Measurements from ENCODE around the gene TCF23. TPM values are rescaled to one million over a fixed set of nuclear protein-coding genes. Genes with fewer than 3 reads are reported as not detected.

Gene TCF23
- total and polyA plus RNA-seq, 8 donors = 0.06 to 0.50 (median 0.08) TPM

- H3K36me3 ChIP-seq = peaks cover 0 to 35% of the 10 kb centered on the region in 2 donors
- H3K27ac ChIP-seq = peak within 1 kb of the TSS; percentile 82 to 90
- no peaks in the 10 kb centered on the region for H3K27me3 ChIP-seq
- peak within 1 kb of the TSS; percentile 98 to 100 for H3K4me3 ChIP-seq
- DNase-seq (peak; percentile 94 to 100 (median 98)), ATAC-seq (peak; percentile 97)
- peaks cover 9 to 16% of the 10 kb centered on the region in 2 donors for H3K4me1 ChIP-seq
- H3K9me3 ChIP-seq = no peaks in the 10 kb centered on the region
- intact Hi-C loops (cut with DNase I) = no loop called here
- TF ChIP-seq CTCF (IDR thresholded peaks at IDR 0.05) = no peak
These were observed 14.7 kb upstream of the TCF23 start, which contains the start of gene PREB for GRCh38 chr2:27133905-27134780. Gene PREB (minus strand): TSS chr2:27134636. CDS start chr2:27134421, 215 bp downstream.

- Histone ChIP-seq H3K27ac (peak overlapping the region; percentile 82 to 90), H3K4me3 (peak overlapping the region; percentile 98 to 100), H3K4me1 (peaks cover 9 to 16% of the 10 kb centered on the region in 2 donors), H3K36me3 (peaks cover 0 to 28% of the 10 kb centered on the region in 2 donors), H3K27me3 (no peaks in the 10 kb centered on the region), H3K9me3 (no peaks in the 10 kb centered on the region)
- no peak for TF ChIP-seq CTCF (IDR thresholded peaks at IDR 0.05)
- intact Hi-C loops (cut with DNase I) = no loop called here
- ATAC-seq = no peak
- no peak for DNase-seq
These were observed 13.9 kb upstream of the TCF23 start for GRCh38 chr2:27134781-27135477.

- no peak for DNase-seq
- intact Hi-C loops (cut with DNase I) = no loop called here
These were observed 13.3 kb upstream of the TCF23 start for GRCh38 chr2:27135478-27135955.

GRCh38 chr2:27136751-27137150 is 12.1 kb upstream of the TCF23 start:
- Histone ChIP-seq H3K36me3 (peaks cover 0 to 10% of the 10 kb centered on the region in 2 donors), H3K27ac (no peak overlapping the region), H3K4me3 (no peak overlapping the region), H3K9me3 (no peaks in the 10 kb centered on the region), H3K27me3 (peaks cover 0 to 5% of the 10 kb centered on the region in 2 donors), H3K4me1 (peaks cover 9 to 16% of the 10 kb centered on the region in 2 donors)
- TF ChIP-seq CTCF (IDR thresholded peaks at IDR 0.05) = no peak
- no peak for ATAC-seq
- DNase-seq = no peak
- intact Hi-C loops (cut with DNase I) = no loop called here

More at GRCh38 chr2:27135478-27135955, 13.3 kb upstream of the TCF23 start:
- TF ChIP-seq CTCF (IDR thresholded peaks at IDR 0.05) = no peak
- no peak overlapping the region for H3K4me3 ChIP-seq
- no peaks in the 10 kb centered on the region for H3K27me3 ChIP-seq
- H3K9me3 ChIP-seq = no peaks in the 10 kb centered on the region
- H3K4me1 ChIP-seq = peaks cover 9 to 16% of the 10 kb centered on the region in 2 donors
- peaks cover 0 to 22% of the 10 kb centered on the region in 2 donors for H3K36me3 ChIP-seq
- H3K27ac ChIP-seq = no peak overlapping the region
- no peak for ATAC-seq

Measured in left lung (tissue), 10 donors.